NCI-H1417 (cell line): ENCODE results near the gene ADAM8.
"Not testable (repeated sequence)": the region's sequence is repeated elsewhere in the genome, so short reads cannot be mapped to it uniquely, and the experiment has no call there.

ENCODE experiments used
- DNase-seq, 3 experiments: peaks; one replicate each; lab custom pipeline; 2025; lab: John Stamatoyannopoulos, UW

Gene ADAM8

DNA sequence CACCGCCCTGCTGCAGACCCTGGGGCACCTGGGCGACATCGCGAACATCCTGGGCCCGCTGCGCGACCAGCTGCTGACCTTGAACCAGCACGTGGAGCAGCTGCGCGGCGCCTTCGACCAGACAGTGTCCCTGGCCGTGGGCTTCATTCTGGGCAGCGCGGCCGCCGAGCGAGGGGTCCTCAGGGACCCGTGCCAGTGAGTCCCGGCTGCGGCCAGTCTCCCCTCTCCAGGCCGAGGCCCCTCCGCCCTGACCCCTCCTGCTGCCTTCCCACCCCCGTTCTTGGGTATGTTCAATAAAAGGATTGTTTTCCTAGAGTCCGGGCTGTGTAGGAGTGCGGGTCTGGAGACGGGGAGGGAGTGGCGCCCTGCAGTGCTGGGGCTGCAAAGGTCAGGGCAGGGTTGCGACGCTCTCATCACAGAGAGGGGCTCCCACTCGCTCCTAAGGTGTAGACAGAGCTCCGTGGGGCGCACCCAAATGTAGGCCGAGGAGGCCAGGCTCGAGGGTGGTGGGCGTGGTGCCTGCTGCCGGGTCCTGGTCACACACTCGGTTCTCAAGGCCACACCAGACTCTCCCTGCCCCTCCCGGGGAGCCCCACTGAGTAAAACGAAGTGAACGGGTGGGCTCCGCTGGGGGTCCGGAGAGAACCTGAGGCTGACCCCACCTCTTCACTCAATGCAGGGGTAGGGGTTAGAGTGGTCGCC lies 45.3 kb downstream of the ADAM8 start:
- no peak for DNase-seq

DNA sequence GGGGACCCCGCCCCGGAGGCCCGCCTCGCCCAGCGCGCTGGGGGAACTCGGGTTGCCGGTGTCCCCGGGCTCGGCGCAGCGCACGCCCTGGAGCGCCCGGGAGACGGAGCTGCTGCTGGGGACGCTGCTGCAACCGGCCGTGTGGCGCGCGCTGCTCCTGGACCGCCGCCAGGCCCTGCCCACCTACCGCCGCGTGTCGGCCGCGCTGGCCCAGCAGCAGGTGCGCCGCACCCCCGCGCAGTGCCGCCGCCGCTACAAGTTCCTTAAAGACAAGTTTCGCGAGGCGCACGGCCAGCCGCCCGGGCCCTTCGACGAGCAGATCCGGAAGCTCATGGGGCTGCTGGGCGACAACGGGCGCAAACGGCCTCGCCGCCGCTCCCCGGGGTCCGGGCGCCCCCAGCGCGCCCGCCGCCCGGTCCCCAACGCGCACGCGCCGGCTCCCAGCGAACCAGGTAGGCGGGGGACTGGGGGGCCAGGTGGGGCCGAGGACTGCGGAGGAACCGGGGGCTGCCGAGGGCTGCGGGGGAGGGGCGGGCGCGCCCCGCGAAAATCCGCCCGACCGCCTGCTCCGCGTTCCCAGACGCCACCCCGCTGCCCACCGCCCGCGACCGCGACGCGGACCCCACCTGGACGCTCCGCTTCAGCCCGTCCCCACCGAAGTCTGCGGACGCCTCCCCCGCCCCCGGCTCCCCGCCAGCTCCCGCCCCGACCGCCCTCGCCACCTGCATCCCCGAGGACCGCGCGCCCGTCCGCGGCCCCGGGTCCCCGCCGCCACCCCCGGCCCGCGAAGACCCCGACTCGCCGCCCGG lies 46.1 kb downstream of the ADAM8 start:
- peak in 1 of 3 experiments; percentile 6 for DNase-seq

DNA sequence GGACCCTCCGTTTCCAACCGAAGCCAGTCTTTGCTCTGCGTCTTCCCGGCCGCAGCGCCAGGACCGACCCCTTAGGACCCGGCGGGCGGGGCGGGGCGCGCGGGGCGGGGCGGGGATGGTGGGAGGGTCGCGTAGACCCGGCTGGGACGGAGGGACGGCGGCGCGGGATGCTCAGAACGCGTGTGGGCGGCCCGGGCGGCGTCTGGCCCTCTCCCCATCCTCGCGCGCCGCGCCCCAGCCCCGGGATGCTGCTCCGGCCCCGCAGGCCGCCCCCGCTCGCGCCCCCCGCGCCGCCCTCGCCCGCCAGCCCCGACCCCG lies 46.7 kb downstream of the ADAM8 start, which contains the start of gene UTF1:
TSS of gene UTF1 (plus strand) at position 174 of the 318 bp plus-strand sequence. CDS start at position 246, 72 bp downstream.
- DNase-seq = no peak

DNA sequence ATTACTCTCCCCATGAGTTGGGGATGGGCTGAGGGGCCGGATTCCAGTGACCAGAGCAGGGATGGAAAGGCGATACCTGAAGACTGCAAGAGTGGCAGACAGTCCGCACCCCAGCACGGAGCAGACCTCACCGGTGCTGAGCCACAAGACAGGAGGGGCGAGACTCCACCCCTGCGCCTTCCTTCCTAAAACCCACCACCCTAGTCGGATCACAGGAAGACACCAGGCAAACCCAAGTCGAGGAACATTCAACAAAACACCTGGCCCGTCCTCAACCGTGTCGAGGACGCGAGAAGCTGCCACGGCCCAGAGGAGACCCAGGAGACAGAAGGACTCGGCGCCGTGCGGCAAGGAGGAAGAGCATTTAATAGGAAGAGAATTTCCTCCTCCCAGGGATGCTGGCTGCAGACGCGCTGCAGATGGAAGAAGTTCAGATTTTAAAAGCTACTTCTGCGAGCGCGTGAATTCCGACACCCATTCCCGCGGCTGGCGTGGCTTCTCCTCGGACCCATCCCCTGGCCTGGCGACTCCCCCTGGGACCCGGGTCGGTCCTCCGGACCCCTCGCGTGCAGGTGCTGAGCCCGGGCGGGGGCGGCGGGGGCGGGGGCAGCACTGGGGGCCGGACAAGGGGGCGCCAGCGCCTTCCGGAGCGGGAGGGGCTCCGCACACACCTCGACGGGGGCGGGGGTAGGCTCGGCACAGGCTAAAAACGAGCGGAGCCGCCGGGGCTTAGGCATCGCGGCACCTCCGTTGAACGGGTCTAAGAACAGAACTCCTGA lies 47.2 kb downstream of the ADAM8 start:
- no peak for DNase-seq

DNA sequence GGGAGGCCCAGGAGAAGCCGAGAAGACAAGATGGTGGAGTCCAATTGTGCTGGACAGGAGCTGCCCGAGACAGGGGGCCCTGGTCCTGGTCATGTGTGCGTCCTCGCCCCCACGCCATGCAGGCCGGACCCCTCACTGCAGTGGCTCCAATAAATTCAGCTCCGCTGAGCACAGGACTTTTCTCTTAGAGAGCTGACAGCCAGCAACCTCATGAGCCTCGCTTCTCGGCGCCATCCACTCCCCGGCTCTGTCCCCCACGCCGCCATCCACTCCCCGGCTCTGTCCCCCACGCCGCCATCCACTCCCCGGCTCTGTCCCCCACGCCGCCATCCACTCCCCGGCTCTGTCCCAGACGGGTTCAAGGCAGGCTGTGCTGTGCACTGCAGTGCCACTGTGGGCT lies 49.4 kb downstream of the ADAM8 start:
- no peak for DNase-seq

DNA sequence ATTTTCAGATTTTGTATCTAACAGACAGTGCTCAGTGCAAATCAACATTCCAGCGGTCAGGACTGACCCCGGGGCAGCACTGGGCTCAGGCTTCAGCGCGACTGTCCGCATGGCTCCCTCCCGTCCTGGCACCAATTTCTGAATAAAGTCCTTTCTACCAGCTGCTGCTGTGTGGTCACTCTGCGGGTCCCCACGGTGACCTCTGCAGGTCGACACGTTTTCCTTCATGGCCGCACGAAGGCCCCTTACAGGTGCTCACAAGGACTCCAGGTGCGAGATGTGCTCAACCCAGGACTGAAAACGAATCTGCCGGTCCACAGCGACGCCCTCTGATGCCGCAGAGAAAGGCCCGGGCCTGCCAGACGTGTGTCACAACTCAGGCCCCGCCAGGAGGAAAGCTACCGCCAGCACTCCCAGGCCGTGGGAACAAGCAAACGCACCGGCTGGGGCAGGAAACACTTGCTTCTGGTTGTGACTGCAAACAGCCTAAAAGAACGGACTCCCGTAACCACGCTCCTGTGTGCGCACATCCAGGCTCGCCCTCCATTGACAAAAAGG lies 50.3 kb downstream of the ADAM8 start:
- no peak for DNase-seq

DNA sequence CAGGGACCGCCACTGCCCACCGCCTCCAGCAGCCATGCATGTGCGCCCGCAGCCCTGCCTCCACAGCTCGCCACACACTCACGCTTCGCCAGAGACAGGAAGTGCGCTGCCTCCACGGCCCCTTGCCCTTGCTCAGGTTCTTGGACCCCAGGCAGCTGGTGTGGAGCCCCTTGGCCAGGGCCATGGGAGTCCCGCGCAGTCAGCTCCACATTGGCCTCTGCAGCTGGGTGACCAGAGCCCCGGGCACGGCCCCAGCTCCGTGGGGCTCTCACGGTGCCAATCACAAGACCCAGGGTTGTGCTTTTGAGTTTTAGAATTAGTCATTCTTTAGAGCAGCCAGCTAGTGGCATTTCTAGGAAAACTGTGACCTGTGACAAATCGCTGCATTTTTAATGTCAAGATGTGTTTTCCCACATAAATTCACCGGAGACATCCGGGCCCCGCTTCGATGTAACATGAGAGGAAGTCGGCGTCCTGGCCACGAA lies 50.9 kb downstream of the ADAM8 start:
- no peak for DNase-seq

DNA sequence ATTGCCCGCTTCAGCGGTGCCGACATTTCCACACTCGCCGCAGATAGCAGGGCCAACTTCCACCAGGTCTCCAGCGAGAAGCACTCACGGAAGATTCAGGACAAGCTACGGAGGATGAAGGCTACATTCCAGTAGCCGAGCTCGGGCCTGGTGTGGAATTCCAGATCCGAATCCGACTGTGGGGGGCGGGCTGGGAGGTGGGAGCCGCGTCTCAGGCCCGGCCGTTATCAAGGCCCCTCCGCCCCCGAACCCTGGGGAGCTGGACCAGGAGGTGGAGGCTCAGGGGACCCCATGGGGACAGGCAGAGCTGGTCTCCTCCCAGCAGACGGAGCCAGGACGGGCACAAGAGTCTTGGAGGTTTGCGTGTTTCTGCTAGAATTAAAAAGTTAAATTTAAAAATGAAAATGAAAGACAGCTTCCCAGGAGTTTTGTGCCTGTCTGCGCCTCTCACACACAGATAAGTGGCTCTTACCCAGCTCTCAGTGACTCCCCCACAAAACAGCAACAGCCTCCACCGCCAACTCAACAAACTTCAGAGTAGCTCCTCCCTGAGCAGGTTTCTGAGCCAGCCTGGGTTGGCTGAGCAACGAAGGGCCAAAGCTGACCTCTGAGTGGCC lies 51.8 kb downstream of the ADAM8 start:
- DNase-seq = no peak

DNA sequence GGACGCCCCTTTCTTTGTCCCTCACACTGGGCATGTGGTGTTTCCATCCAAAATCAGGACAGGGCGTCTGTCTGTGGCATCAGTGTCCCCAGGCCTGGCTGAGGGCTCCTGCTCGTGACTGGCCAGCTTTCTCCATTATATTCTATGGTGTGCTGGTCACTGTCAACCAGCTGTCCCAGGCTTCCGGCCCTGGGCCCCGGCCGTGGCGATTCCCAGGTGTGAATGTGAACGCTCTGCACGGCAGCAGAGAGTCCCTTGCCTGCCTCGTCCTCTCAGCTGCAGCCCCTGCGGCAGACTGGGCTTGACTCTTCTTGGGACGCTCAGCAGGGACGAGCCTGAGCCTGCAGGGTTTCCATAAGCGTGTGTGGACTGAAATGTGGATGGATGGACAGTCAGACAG lies 52.6 kb downstream of the ADAM8 start:
- no peak for DNase-seq

DNA sequence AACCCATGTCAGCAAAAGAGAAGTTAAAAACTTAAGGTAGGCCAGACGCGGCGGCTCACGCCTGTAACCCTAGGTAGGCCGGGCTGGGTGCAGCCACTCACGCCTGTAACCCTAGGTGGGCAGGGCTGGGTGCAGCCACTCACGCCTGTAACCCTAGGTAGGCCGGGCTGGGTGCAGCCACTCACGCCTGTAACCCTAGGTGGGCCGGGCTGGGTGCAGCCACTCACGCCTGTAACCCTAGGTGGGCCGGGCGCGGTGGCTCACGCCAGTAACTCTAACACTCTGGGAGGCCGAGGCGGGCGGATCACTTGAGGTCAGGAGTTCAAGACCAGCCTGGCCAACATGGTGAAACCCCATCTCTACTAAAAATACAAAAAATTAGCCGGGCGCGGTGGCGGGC lies 54.9 kb downstream of the ADAM8 start:
- DNase-seq = not testable (repeated sequence)

DNA sequence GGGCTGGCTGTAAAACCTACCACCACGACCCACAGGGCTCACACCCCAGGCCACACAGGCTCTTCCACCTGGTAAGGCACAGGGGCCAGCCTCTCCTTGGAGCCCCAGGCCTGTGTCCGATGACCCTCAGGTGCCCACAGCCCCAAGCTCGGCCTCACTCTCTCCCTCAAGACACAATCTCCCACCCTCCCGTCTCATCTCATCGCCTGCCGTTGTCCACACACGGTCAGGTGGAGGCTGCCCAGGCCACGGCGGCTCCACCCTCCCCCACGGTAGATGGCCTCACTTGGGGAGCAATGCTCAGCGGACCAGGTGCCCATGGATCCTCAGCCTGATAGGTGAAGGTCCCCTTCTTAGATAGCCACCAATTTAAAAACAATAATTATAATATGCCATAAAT lies 55.3 kb downstream of the ADAM8 start:
- DNase-seq = no peak

DNA sequence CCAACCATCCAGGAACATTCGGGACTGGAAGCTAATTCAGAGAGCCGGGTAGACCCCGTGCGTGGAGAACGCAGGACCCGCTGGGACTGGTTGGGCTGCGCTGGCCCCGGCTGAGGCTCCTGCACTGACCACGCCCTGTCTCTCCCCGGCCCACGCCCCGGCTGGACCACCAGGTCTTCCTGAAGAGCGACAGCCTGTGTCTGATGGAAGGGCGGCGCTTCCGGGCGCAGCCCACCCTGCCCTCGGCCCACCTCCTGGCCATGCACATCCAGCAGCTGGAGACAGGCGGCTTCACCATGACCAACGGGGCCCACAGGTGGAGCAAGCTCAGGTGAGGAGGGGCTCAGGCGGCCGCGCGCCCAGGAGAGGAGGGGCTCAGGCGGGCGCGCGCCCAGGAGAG lies 56.9 kb downstream of the ADAM8 start:
- DNase-seq = no peak

DNA sequence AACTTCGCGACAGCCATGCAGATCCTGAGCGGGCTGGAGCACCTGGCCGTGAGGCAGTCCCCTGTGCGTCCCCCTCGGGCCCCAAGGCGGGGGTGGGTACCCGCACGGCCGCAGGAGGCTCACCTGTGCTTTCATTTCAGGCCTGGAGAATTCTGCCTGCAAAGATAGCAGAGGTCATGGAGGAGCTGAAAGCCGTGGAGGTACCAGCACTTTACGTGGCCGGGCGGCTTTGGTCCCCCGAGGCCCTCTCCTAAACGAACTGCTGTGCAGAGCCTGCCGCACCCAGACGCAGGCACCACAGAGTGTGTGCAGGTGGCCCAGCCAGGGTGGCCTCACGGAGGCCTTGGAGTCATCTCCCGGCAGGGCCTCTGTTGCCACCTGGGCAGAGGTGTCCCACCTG lies 57.8 kb downstream of the ADAM8 start:
- DNase-seq = no peak

DNA sequence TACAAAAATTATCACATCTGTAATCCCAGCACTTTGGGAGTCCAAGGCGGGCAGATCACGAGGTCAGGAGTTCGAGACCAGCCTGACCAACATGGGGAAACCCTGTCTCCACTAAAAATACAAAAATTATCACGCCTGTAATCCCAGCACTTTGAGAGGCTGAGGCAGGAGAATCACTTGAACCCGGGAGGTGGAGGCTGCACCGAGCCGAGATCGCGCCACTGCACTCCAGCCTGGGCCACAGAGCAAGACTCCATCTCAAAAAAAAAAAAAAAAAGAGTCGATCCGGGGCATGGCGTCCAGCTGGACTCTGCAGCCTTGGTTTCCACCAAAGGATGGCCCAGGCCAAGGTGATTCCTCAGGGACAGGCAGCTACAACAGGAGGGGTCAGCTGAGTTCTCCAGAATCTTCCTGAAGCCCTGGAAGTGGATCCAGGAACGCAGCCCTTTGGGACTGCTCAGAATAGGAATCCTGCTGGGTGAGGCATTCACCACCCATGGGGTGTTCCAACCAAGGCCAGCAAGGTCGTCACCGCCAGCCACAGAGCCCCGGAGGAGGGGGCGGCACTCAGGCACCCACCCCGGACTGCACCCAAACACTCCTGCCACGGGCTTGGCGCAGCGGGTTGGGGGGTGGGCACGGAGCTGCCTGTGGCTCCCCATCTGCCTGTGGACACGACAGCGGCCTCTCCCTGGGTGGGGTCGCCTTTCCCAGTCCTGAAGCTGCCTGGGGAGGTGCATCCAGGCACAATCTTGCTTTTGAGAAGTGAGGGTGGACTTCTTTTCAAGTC lies 58.7 kb downstream of the ADAM8 start:
- no peak for DNase-seq

DNA sequence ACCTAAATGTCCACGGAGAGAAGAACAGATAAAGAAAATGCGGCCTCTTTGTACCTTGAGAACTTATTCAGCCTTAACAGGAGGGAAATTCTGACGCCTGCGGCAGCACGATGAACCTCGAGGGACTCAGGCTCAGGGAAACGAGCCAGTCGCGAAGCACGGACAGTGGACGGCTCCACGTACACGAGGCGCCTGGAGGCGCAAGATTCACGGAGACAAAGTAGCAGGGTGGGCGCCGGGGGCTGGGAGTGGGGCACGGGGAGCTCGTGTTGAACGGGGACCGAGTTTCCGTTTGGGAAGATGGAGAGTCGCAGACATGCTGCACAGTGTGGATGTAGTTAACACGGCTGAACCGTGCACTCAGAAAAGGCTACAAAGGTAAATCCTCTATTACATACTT lies 59.9 kb downstream of the ADAM8 start:
- no peak for DNase-seq

DNA sequence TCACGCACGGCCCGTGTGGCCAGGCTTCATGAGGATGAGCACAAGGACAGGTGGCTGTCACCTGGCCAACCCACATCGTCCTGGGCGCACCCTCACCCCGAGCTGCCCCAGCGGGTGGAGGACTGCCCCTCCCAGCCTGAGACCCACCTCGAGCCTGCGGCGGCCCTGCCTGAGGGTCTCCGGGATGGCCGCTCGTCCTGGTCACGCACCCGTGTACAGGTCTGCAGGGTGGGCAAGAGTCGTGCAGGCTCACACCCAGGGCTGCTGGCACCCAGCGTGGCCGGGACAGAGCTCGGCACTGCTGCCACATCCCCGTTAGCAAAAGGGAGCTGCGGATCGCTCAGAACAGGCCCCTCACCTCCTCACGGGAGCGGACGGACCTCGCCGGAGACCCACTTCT lies 61.1 kb downstream of the ADAM8 start:
- DNase-seq = no peak

DNA sequence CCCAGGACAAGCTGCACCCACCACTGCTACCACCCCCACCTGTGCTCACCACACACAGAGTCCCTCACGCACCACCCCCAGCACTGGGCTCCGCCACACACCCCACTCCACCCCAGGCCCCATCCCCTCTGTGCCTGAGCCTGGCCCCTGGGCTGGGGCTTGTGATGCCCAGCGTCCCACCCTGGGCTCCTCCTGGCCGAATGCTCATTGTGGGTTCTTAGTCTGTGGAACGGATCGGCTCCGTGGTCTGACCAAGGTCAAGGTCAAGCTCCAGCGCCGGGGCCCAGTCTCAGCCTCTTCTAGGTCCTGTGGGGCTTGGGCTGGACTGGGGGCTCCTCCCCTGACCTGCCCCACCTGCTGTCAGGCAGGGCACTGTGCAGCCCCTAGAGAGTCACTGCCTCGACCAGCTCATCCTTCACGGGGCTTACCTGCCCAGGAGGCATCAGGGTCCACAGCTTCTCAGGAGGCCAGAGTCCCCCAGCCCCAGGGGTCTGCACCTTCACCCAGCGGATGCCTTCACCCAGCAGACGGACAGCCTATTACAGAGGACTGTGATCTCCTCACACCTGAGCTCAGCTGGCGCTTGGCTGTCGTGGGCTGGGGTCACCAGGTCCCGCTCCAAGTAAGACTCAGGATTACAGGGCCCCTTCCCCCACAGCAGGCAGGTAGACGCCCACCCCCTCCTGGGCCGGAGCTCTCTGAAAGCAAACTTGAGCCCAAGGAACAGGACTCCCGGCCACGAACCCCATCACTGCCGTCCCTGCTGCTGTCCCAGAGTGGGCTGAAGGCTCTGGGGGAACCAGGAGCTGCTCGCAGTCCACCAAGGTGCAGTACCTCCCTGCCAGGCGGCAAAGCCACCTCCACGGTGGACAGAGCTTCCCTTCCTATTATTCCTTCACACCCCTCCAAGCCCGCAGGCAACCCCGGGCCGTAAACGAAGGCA lies 61.9 kb downstream of the ADAM8 start:
- DNase-seq = no peak

DNA sequence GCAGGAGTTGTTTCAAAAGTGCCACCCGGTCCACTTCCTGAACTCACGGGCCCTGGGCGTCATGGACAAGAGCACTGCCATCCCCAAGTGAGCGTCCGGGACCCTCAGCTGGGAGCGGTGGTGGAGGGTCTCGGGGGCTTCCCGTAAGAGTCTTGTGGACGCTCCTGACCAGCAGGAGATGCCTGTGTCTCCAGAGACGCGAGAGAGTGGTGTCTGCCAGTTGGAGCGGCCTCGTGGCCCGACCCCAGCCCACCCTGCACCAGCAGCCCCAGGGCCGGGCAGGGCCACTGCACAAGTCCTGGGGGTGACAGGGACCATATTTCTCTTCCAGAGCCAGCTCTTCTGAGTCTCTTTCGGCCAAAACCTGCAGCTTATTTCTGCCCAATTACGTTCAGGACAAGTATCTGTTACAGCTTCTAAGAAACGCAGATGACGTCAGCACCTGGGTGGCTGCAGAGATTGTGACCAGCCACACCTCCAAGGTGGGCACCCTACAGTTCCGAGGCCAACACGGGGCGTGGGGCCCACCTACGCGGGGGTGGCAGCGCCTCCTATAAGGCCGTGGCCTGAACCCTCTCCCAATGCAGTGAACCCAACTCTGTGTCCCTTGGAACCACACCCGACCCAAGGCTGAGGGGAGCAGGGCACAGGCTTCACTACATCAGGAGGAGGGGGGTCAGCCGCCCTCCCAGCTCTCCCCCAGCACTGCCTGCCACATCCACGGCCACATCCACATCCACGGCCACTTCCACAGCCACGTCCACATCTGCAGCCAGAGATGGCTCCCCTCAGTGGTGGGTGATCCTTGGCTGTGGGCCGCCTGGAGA lies 62.8 kb downstream of the ADAM8 start:
- DNase-seq = no peak

DNA sequence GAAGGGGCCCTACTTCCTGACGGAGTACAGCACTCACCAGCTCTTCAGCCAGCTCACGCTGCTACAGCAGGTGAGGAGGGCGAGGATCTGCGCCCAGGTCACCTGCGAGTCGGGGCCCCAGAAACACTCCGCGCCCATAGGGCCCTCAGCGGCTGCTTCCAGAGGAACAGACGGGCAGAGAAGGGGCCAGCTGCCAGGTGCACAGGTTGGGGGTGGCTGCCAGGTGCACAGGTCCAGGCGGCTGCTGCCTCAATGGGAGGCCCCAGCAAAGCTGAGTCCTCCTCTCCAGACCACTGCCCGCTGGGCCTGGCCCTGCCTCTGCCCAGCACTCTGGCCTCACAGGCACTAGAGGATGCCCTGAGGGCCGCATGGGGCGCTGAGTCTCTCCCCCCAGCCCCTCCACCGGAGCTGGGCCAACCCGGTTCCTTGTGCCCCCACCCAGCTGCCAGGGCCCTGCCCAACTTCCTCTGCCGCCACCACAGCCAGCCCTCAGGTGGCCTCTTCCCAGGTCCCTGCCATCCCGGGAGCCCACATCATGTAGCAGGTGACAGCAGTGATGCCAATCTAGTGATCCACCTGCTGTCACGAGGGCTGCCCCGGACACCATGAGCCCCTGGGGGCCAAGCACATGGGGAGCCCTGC lies 63.7 kb downstream of the ADAM8 start:
- peak in 2 of 3 experiments; percentile 4 to 13 for DNase-seq
